ENCODE results near the gene C1orf210. TPM values are rescaled to one million over a fixed set of nuclear protein-coding genes. Genes with fewer than 3 reads are reported as not detected.

Gene C1orf210
- total RNA-seq, 1 experiment from 2014 or later, result 5.9 TPM

DNA sequence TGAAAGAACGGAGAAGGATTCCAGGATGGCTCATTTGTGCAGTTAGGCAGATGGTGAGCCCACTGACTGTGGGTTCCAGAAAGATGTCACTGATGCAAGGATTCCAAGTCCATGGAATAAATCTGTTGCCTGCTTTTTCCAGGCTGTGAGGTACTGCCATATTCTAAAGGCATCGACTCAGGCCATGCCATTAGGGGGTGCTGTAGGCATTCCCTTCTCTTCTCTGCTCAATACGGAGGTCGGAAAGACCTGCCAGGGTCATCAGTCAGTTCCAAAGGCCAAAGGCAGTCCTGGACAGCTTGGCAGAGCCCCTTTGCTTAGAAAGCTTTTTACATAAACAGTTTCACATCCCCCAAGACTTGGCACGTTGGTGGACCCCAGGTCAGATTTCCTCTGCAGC lies 47.3 kb downstream of the C1orf210 start:
- H3K36me3 Mint-ChIP-seq (ENCODE audit: insufficient read depth in 1 of 3, low read depth in 3 of 3), result no peaks in the 10 kb centered on the region; a peak in 1 of 7 replicates
- Histone ChIP-seq H3K27me3 (ENCODE audit: insufficient read depth, low read length) (no peaks in the 10 kb centered on the region), H3K23me2 (ENCODE audit: insufficient read length, low read depth, low read length, poor library complexity, severe bottlenecking) (no peaks in the 10 kb centered on the region), H2BK120ac (ENCODE audit: low read depth, low read length, poor library complexity, severe bottlenecking) (no peak overlapping the region), H2BK15ac (ENCODE audit: low read depth, low read length) (no peak overlapping the region), H2AK5ac (ENCODE audit: insufficient read length, low read length) (no peak overlapping the region), H2BK20ac (ENCODE audit: low read depth, low read length, poor library complexity, severe bottlenecking) (no peak overlapping the region), H3K56ac (ENCODE audit: insufficient read length, low read depth, low read length) (no peak overlapping the region), H4K20me1 (ENCODE audit: control insufficient read depth, insufficient read depth, insufficient read length) (no peaks in the 10 kb centered on the region), H2BK5ac (ENCODE audit: insufficient read length, low read length) (no peak overlapping the region), H4K8ac (replicated peaks; ENCODE audit: insufficient read length, low read depth, low read length) (no peak overlapping the region), H3K23ac (ENCODE audit: insufficient read length, low read depth, low read length) (no peak overlapping the region), H3K4me2 (ENCODE audit: insufficient read depth, insufficient read length, low read length) (no peak overlapping the region), H3K14ac (ENCODE audit: insufficient read depth, low read length) (no peak overlapping the region), H2BK12ac (ENCODE audit: insufficient read length, low read depth, low read length) (no peak overlapping the region), H3K27ac (ENCODE audit: insufficient read length, low read depth, low read length) (no peak overlapping the region), H4K91ac (ENCODE audit: insufficient read length, low read depth, low read length) (no peak overlapping the region), H3K9ac (ENCODE audit: extremely low read depth, insufficient read length, low read length) (no peak overlapping the region), H3K18ac (ENCODE audit: insufficient read length, low read depth, low read length) (no peak overlapping the region), H3K4ac (ENCODE audit: low read depth, low read length) (no peak overlapping the region), H3K4me1 (ENCODE audit: insufficient read depth, low read length) (peaks cover 3% of the 10 kb centered on the region; the same call in 1 of the 2 replicates), H4K5ac (ENCODE audit: insufficient read length, low read depth, low read length) (no peak overlapping the region), H3T11ph (ENCODE audit: low read length) (no peak overlapping the region), H2AFZ (ENCODE audit: low read length) (no peak overlapping the region), H3K79me1 (ENCODE audit: insufficient read depth, low read depth, low read length, poor library complexity, severe bottlenecking) (no peaks in the 10 kb centered on the region), H3K9me3 (ENCODE audit: control insufficient read depth, low read depth, low read length) (no peaks in the 10 kb centered on the region), H3K79me2 (ENCODE audit: insufficient read depth, low read length) (no peaks in the 10 kb centered on the region)
- TF ChIP-seq, protein P1, sequence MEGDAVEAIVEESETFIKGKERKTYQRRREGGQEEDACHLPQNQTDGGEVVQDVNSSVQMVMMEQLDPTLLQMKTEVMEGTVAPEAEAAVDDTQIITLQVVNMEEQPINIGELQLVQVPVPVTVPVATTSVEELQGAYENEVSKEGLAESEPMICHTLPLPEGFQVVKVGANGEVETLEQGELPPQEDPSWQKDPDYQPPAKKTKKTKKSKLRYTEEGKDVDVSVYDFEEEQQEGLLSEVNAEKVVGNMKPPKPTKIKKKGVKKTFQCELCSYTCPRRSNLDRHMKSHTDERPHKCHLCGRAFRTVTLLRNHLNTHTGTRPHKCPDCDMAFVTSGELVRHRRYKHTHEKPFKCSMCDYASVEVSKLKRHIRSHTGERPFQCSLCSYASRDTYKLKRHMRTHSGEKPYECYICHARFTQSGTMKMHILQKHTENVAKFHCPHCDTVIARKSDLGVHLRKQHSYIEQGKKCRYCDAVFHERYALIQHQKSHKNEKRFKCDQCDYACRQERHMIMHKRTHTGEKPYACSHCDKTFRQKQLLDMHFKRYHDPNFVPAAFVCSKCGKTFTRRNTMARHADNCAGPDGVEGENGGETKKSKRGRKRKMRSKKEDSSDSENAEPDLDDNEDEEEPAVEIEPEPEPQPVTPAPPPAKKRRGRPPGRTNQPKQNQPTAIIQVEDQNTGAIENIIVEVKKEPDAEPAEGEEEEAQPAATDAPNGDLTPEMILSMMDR (conservative IDR thresholded peaks at IDR 0.05), result peak; percentile 90
- peaks cover 2% of the 10 kb centered on the region; the same call in 1 of the 2 replicates for H3K27me3 Mint-ChIP-seq (ENCODE audit: low read depth)
- no peak overlapping the region for H3K27ac Mint-ChIP-seq
- no CpG with 5 or more reads among the region's 5 CpGs for WGBS (ENCODE audit: extremely low coverage, insufficient read length, low lambda C conversion rate)
- H3K4me3 Mint-ChIP-seq, result no peak overlapping the region
- DNase-seq, result peak; percentile 80
- peaks cover 5 to 9% of the 10 kb centered on the region in 2 experiments; a peak in 4 of 5 replicates for H3K9me3 Mint-ChIP-seq
- H3K4me1 Mint-ChIP-seq, result peaks cover 0 to 3% of the 10 kb centered on the region in 2 experiments; a peak in 2 of 4 replicates

Data from H9 (cell line).